OCI-LY3 (cell line): Measurements from ENCODE around the gene ARHGAP15.

Experiments
- H2AFZ ChIP-seq: fragments of 200-600, 300-600 bp; shearing (Covaris generic); 2 replicates; pipeline ENCODE4 v1.6.0; 2014; ENCODE audit warnings: antibody characterized with exemption, low read depth, low read length
- H3K27ac ChIP-seq: fragments of 200-600, 300-600 bp; sonication (generic); 2 replicates; pipeline ENCODE4 v1.5.1; 2014; ENCODE audit warnings: mild to moderate bottlenecking, low read length, moderate library complexity, mixed read lengths
- H3K27me3 ChIP-seq: fragments of 200-600, 300-600 bp; sonication (generic); 2 replicates; pipeline ENCODE4 v1.6.1; 2014; ENCODE audit warnings: low read depth, low read length, mixed read lengths
- H3K36me3 ChIP-seq: fragments of 200-600, 300-600 bp; sonication (generic); replicated peaks from 2 replicates; pipeline ENCODE3; 2014; ENCODE audit warnings: low read depth, low read length, mixed read lengths
- H3K4me1 ChIP-seq: fragments of 300-600, 200-600 bp; sonication (generic); 2 replicates; pipeline ENCODE4 v1.6.1; 2014; ENCODE audit warnings: low read length, mixed read lengths
- H3K4me2 ChIP-seq: fragments of 200-600, 300-600 bp; sonication (generic); 2 replicates; pipeline ENCODE4 v1.6.1; 2014; ENCODE audit warnings: low read length, mixed read lengths
- H3K4me3 ChIP-seq: fragments of 300-600, 200-600 bp; sonication (generic); 2 replicates; pipeline ENCODE4 v1.5.1; 2014; ENCODE audit warnings: antibody characterized with exemption, mild to moderate bottlenecking, low read length, moderate library complexity
- H3K79me2 ChIP-seq: fragments of 300-600, 200-600 bp; shearing (Covaris generic); 2 replicates; pipeline ENCODE4 v1.6.1; 2014; ENCODE audit warnings: mild to moderate bottlenecking, low read length, mixed read lengths
- H3K9ac ChIP-seq: fragments of 300-600, 200-600 bp; shearing (Covaris generic); 2 replicates; pipeline ENCODE4 v1.6.0; 2014; ENCODE audit warnings: mild to moderate bottlenecking, low read length, moderate library complexity
- H3K9me3 ChIP-seq: fragments of 200-600, 300-600 bp; shearing (Covaris generic); 2 replicates; pipeline ENCODE4 v1.6.1; 2014; ENCODE audit warnings: low read length, mixed read lengths; ENCODE audit not compliant: insufficient read depth
- H4K20me1 ChIP-seq: fragments of 200-600, 300-600 bp; sonication (generic); 2 replicates; pipeline ENCODE4 v1.6.1; 2016; ENCODE audit warnings: low read length, mixed read lengths; ENCODE audit not compliant: insufficient read depth
- EZH2phosphoT487 ChIP-seq: fragments of 200-600 bp; shearing (Covaris generic); IDR thresholded peaks from 2 replicates; pipeline ENCODE4 v1.6.1; 2018; ENCODE audit warnings: antibody characterized with exemption, mixed run types, low read depth
- TF ChIP-seq, protein P1 (sequence below): fragments of 200-600, 300-600 bp; sonication (generic); IDR thresholded peaks from 2 replicates; pipeline ENCODE4 v1.5.1; 2014; ENCODE audit warnings: antibody characterized with exemption, low read length, low read depth

Gene ARHGAP15

GRCh38 chr2:143645921-143646645 is 516.9 kb downstream of the ARHGAP15 start:
- Histone ChIP-seq H3K36me3 (peaks cover 1% of the 10 kb centered on the region), H3K4me1 (no peaks in the 10 kb centered on the region), H3K27me3 (no peaks in the 10 kb centered on the region), H3K9me3 (no peaks in the 10 kb centered on the region), H3K4me2 (no peak overlapping the region), H3K27ac (no peak overlapping the region), H3K4me3 (no peak overlapping the region), H3K79me2 (no peaks in the 10 kb centered on the region), H2AFZ (no peak overlapping the region), H4K20me1 (no peaks in the 10 kb centered on the region), H3K9ac (no peak overlapping the region)
- TF ChIP-seq, protein P1, sequence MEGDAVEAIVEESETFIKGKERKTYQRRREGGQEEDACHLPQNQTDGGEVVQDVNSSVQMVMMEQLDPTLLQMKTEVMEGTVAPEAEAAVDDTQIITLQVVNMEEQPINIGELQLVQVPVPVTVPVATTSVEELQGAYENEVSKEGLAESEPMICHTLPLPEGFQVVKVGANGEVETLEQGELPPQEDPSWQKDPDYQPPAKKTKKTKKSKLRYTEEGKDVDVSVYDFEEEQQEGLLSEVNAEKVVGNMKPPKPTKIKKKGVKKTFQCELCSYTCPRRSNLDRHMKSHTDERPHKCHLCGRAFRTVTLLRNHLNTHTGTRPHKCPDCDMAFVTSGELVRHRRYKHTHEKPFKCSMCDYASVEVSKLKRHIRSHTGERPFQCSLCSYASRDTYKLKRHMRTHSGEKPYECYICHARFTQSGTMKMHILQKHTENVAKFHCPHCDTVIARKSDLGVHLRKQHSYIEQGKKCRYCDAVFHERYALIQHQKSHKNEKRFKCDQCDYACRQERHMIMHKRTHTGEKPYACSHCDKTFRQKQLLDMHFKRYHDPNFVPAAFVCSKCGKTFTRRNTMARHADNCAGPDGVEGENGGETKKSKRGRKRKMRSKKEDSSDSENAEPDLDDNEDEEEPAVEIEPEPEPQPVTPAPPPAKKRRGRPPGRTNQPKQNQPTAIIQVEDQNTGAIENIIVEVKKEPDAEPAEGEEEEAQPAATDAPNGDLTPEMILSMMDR: no peak
- no peak for TF ChIP-seq EZH2phosphoT487

DNA sequence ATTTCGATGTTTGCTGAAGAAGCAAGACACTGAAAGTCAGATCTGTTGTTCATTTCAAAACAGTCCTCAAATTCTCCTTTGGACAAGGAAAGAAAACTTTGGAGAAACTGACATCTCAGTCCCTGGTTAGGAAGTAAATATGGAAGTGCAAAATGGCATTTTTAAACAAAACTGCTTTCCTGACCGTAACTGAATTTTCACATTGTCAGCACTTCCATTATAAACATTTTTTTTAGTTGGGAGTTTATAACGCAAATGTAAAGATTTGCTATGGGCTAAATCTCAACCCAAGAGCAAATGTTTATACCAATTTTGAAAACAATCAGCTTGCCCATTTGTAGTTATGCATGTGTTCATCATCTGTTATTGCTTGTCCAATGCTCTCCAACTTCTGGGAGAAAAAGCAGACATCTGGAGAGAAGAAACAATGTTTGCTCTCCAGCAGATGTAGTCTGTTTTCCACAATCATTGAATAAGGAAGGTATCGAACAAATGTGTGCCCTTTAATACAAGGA is 520.1 kb downstream of the ARHGAP15 start:
- Histone ChIP-seq H3K4me2 (no peak overlapping the region), H2AFZ (no peak overlapping the region), H3K27ac (no peak overlapping the region), H3K27me3 (no peaks in the 10 kb centered on the region), H3K9ac (no peak overlapping the region), H3K4me3 (no peak overlapping the region), H3K36me3 (peaks cover 17% of the 10 kb centered on the region), H3K9me3 (peaks cover 14% of the 10 kb centered on the region), H3K79me2 (no peaks in the 10 kb centered on the region), H3K4me1 (peaks cover 5% of the 10 kb centered on the region), H4K20me1 (no peaks in the 10 kb centered on the region)
- no peak for TF ChIP-seq EZH2phosphoT487
- TF ChIP-seq, protein P1: no peak

GRCh38 chr2:143652692-143653091 is 523.5 kb downstream of the ARHGAP15 start:
- Histone ChIP-seq H3K27ac (no peak overlapping the region), H3K4me1 (peaks cover 7% of the 10 kb centered on the region), H3K4me3 (no peak overlapping the region), H3K9me3 (peaks cover 14% of the 10 kb centered on the region), H2AFZ (no peak overlapping the region), H3K4me2 (no peak overlapping the region), H3K9ac (no peak overlapping the region), H4K20me1 (no peaks in the 10 kb centered on the region), H3K36me3 (peaks cover 17% of the 10 kb centered on the region), H3K79me2 (no peaks in the 10 kb centered on the region), H3K27me3 (no peaks in the 10 kb centered on the region)
- TF ChIP-seq, protein P1: no peak
- TF ChIP-seq EZH2phosphoT487: no peak

GRCh38 chr2:143668234-143668633 is 539.0 kb downstream of the ARHGAP15 start:
- H3K79me2 ChIP-seq: no peaks in the 10 kb centered on the region
- no peak overlapping the region for H3K27ac ChIP-seq
- no peak overlapping the region for H3K4me3 ChIP-seq
- no peak for TF ChIP-seq EZH2phosphoT487
- TF ChIP-seq, protein P1: no peak
- H4K20me1 ChIP-seq: no peaks in the 10 kb centered on the region
- H3K4me1 ChIP-seq: no peaks in the 10 kb centered on the region
- H3K9me3 ChIP-seq: no peaks in the 10 kb centered on the region
- no peak overlapping the region for H3K4me2 ChIP-seq
- no peak overlapping the region for H2AFZ ChIP-seq
- H3K36me3 ChIP-seq: no peaks in the 10 kb centered on the region
- no peak overlapping the region for H3K9ac ChIP-seq
- no peaks in the 10 kb centered on the region for H3K27me3 ChIP-seq
